Hematopoietic multipotent progenitor cell treated with erythropoietin and hydrocortisone succinate and interleukin-3 and kit ligand, for 6 days (in vitro differentiated cells): ENCODE measurements around the gene PIGB.
"Not testable (repeated sequence)": the region's sequence is repeated elsewhere in the genome, so short reads cannot be mapped to it uniquely, and the experiment has no call there.

ENCODE experiments used
- DNase-seq: peaks from one replicate; pipeline ENCODE4 v3.0.0-alpha.2; 2015

The PIGB gene

DNA sequence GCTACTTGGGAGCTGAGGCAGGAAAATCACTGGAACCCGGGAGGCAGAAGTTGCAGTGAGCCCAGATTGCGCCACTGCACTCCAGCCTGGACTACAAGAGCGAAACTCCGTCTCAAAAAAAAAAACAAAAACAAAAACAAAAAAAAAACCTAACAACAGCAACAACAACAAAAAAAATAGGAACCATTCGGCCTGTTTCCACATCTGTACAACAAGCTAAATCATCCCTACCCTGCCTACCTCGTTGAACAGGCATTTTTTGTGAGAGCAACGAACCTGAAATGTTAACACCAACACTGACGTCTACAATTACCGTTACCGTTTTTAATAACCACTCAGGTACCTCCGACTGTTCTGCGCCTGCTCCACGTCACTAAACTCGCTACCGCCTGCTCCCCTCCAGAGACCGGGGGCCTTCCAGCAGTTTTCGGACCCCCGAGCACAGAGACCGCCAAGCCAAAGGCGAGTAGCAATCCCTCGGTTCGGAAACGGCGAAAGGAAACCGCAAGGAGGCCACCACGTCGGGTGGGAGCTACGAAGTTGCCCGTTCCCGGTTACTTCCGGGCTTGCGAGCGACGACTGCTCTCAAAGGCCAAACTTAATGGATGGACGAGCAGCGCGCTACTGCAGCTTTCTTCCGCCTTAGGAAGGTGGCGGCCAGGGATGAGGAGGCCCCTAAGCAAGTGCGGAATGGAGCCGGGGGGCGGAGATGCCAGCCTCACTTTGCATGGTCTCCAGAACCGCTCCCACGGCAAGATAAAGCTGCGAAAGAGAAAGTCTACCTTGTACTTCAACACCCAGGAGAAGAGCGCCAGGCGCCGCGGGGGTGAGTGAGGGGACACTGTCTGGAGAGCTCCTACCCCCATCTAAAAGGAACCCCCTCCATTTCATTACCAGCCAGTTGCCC is at the start of gene PIGB, which contains the start of gene PIGBOS1:
Gene PIGB, plus strand, starts transcription at position 635 of the 907 bp plus-strand sequence. Its CDS starts 29 bp downstream, at position 664.
Gene PIGBOS1, minus strand, starts transcription at position 536 of the 907 bp plus-strand sequence. CDS start 1,331 bp downstream, outside the sequence.
- DNase-seq: peak; percentile 95

DNA sequence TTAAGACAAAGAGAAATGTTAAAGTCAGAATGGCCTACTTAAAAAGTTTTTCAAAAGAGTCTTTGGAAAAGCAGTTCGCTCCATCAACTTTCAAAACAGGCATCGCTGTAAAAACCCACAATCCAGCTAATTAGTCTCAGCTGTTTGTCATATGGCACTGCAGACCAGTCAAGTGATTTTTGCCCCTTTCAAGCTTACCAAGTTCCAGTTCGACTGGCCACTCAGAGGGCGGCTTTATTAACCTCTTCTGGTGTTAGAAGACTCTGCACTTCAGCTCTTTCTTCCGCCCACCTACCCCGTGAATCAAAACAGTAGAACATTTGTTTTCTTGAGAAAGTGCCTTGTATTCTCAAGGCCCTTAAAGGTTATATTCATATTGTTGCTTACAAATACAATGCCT is 48.7 kb upstream of the PIGB start:
- DNase-seq: no peak

DNA sequence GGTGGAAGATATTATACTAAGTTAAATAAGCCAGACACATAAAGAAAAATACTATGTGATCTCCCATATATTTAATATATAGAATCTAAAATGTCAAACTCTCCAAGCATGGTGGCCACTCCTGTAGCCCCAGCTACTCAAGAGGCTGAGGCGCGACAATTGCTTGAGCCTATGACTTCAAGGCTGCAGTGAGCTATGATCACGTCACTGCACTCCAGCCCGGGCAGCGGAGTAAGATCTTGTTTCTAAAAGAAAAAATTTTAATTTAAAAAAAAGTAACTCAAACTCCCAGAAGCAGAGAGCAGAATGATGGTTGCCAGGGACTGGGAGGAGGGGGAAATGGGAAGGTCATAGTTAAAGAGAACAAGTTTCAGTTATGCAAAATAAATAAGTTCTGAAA is 42.7 kb upstream of the PIGB start:
- DNase-seq: no peak

DNA sequence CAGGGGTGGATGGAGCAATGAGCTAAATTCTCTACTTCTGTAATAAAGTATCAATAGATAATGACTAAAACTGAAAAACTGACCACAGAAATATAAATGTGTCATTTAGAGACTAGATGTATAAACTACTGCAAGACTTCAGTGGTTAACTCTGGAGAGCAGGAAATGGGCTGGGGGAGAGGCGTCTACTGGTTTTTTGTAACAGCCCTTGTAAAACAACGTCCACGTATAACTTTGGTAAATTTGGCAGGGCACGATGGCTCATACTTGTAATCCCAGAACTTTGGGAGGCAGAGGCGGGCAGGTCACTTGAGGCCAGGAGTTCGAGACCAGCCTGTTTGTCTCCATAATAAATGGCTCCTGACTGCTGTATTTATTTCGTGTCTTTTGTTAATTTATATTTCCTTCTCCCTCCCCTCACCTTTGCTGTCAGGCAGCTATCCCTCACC is 41.9 kb upstream of the PIGB start:
- DNase-seq: peak; percentile 64

DNA sequence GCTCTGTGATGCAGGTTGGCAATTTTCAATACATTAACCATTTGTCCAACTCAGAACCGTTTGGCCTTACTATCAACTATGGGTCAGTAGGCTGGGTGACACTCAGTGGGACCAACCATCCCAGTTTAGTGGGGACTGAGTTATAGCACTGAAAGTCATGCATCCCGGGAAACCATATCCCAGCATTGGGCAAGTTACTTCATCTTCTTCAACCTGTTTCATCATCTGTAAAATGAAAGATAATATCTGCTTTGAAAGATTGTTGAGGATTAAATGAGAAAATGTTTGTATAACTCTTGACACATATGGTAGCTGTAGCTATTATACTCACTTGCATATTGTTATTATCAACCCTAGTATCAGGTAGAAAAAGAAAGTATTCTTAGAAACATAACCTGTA is 41.3 kb upstream of the PIGB start:
- DNase-seq: no peak

DNA sequence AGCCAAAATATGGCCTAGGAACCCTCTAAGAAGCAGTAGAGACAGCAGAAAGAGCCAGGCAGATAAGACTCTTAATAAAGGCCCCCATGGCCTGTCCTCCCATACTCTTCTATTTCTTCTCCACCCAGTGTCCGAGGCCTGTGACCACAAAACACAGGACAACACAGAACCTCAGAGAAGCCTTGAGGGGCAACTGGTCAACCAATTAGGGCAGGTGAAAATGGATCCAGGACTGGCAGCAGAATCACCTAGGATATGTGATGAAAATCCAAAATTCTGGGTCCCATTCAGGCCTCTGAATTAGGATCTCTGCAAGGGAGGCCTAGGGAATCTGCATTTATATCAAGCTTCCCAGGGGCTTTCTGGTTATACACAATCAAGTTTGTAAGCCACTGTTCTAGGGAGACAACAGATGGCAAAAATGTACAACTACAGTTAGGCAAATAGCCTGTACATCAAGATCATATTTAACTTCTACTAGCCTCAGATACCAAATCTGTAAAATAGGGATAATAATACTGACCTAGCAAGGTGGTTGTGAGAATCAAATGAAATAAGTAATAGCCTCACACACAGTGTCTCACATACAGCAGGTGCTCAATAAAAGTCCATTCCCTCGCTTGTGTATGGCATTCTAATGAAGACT is 39.8 kb upstream of the PIGB start:
- DNase-seq: no peak

DNA sequence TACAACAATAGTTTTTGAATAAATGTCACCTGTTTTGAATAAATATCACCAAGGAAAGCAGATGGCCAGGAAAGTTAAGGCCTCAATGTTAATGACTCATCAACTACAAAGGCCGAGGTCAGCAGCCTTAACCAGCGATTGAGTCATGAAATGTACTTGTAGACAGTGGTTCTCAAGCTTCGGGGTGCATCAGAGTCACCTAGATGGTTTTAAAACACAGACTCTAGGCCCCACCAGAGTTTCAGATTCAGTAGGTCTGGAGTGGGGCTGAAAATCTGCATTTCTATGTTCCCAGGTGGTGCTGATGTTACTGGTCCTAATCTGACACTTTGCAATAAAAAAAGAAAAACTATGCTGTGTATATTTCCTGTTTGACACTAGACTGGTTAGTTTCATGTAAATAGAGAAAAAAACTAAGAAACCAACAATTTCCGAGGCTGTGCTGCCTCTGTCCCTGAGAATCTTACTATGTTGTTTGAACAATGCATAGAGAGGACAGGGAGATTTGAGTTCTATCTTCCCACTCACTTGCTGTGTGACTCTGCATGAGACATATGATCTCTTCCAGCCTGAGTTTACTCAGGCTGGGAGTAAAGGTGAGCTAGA is 39.2 kb upstream of the PIGB start:
- peak; percentile 84 for DNase-seq

DNA sequence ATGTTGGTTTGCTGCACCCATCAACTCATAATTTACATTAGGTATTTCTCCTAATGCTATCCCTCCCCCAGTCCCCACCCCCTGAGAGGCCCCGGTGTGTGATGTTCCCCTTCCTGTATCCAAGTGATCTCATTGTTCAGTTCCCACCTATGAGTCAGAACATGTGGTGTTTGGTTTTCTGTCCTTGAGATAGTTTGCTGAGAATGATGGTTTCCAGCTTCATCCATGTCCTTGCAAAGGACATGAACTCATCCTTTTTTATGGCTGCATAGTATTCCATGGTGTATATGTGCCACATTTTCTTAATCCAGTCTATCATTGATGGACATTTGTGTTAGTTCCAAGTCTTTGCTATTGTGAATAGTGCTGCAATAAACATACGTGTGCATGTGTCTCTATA is 38.4 kb upstream of the PIGB start:
- not testable (repeated sequence) for DNase-seq

DNA sequence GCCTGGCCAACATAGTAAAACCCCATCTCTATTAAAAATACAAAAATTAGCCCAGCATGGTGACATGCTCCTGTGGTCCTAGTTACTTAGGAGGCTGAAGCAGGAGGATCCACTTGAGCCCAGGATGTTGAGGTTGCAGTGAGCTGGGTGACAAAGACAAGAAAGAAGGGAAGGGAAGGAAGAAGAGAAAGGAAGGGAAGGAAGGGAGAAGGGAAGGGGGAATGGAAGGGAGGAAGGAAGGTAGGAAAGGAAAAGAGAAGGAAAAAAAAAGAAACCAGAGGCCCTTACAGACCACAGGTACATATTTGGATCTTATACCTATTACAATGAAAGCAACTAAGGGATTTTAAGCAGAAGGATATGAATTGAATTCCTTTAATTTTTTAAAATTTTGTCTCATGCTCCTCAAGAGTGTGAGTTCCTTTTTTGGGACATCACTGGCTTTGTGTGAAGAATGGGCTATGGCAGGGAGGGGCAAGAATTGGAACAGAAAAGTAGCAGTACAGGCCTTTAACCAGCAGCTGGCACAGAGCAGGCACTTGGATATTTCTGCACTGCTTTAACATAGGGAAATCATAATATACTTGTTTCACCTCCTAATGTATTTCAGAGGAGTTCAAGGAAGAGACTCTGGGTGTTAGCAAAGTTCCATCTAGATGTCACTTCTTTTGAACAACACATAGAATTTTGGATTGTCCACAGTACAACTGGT is 37.3 kb upstream of the PIGB start:
- DNase-seq: no peak

DNA sequence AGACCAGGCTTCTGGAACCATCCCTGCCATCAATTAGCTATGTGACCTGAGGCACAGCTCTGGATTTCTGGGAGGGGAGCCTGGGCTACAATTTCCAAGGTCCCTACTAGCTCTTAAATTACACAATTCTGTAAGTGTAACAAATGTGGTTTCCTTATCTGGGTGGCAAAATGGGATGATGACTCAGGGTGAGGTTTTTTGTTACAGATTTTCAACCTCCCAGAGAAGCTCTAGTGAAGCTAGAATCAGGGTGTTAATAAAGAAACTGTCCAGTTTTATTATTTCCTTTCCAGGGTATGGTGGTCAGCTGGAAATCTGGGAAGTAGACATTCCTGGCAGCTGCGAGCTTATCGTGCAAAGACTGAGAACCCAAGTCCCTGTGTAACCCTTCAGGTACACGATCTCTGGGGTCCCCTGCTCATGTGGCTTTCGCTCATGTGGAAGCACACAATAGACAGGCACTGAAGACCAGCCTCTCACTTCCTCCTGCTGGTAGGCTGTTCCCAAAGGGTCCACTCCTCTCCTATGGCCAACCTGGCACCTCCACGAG is 36.7 kb upstream of the PIGB start:
- peak; percentile 77 for DNase-seq

DNA sequence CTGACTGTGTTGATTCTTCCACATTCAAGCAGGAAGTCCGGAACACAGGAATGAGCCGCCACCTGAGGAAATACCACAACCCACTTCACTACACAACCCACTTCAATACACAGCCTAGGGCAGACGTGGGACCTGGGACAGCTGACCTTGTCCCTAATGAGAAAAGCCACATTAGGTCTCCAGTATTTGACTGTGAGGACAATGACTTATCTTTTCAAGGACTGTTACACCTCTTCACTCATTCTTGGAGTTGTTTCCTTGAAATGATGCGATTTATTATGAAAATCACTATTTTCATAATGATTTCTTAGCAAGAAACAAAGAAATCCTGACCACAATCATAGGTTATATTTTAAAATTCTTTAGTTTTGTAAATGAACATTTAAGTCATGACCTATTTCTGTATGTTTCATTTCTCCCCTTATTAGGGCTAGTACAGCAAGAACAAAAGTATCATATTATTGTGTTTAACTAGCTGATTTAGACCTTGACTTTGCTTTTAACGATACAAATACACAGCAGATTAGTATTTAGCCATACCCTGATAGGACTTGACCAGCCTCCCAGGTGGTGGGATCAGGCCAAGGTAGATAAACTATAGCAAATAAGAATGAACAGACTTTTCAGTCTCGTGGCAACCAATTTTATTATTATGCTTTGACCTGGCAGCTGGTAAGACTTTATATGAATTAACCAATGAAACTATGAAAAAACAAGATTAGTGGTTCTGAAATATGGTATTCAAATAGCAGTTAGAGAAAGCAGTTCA is 35.5 kb upstream of the PIGB start:
- DNase-seq: no peak

DNA sequence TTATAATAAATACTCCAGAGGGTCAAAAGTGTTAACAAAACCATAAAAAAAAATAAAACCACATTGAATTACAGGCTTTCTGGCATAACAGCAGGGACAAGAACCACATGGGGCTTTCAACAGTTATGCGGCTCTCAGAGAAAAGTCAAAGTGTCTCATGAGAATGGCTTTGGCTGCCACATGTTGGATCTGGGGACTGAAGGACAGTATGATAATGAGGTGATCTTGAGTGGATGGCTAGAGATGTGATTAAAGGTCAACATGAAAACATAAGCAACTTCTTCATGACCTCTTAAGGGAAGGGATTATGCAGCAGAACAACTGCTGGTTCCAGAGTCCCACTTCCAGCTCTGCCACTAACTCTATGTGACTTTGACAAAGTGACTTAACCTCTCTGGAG is 34.6 kb upstream of the PIGB start:
- DNase-seq: no peak

DNA sequence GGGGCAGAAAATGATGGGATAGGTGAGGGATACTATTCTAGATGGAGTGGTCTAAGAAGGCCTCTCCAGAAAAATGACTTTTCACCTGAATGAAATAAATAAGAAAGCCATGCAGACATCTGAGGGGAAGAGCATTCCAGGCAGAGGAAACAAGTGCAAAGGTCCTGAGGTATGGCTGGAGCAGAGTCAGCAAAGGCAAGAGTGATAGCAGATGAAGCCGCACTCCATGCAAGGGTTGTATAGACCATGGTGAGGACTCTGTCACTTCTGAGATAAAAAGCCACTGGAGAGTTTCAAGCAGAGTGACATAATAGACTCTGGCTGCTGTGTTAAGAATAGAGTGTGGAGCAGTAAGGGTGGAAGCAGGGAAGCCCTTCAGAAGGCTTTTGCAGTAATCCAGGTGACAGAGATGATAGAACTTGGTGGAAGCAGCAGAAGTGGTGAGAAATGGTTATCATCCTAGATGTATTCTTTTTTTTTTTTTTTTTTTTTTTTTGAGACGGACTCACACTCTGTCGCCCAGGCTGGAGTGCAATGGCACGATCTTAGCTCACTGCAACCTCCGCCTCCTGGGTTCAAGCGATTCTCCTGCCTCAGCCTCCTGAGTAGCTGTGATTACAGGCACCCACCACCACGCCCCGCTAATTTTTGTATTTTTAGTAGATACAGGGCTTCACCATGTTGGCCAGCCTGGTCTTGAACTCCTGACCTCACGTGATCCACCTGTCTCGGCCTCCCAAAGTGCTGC is 32.4 kb upstream of the PIGB start:
- DNase-seq: not testable (repeated sequence)

DNA sequence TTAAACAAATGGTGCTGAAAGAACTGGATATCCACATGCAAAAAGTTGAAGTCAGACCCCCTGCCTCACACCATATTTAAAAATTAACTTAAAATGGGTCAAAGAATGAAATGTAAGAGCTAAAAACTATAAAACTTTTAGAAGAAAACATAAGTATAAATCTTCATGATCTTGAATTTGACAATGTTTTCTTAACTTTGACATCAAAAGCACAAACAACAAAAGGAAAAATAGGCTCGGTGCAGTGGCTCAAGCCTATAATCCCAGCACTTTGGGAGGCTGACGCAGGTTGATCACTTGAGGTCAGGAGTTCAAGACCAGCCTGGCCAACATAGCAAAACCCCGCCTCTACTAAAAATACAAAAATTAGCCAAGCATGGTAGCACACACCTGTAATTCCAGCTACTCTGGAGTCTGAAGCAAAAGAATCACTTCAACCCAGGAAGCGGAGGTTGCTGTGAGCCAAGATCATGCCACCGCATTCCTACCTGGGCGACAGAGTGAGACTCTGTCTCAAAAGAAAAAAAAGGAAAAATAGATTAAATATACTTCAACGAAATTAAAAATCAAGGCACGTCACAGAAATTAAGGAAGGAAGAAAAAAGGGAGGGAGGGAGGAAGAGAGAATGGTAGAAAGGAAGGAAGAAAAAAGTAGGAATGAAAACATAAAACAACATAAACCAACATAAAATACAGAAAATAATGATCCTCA is 30.9 kb upstream of the PIGB start:
- no peak for DNase-seq

DNA sequence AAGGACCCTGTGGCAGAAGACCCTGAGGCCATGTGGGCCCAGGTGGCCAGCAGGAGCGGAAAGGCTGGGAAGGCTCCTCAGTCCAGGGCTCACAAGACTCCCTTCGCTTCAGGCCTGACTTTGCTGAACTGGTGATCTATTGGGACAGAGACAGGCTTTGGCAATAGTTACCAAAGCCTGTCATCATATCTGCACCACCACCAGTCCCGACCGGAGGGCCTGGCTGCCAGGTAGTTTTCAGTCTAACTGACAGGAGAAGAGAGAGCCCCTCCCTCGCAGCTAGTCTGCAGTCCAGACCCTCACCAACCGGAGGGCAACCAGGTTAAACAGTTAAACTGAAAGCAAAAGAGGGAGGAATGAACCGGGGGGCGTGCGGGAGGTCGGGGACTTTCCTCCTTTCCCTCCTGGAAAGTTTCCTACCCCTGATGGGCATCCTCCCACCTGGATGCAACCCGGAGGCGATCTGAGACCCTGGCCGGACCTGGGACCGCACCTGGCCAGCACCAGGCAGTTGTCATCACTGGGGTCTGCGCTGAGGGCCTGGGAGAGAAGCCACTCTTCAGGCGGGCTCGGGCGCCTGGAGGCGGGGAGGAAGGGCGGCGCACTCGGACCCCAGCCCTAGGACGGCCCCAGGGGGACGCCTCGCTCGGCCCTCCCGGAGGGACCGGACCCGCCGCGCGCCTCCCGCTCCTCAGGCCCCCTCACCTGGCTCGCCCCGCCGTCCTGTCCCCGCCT is 29.8 kb upstream of the PIGB start:
- DNase-seq: peak; percentile 57

DNA sequence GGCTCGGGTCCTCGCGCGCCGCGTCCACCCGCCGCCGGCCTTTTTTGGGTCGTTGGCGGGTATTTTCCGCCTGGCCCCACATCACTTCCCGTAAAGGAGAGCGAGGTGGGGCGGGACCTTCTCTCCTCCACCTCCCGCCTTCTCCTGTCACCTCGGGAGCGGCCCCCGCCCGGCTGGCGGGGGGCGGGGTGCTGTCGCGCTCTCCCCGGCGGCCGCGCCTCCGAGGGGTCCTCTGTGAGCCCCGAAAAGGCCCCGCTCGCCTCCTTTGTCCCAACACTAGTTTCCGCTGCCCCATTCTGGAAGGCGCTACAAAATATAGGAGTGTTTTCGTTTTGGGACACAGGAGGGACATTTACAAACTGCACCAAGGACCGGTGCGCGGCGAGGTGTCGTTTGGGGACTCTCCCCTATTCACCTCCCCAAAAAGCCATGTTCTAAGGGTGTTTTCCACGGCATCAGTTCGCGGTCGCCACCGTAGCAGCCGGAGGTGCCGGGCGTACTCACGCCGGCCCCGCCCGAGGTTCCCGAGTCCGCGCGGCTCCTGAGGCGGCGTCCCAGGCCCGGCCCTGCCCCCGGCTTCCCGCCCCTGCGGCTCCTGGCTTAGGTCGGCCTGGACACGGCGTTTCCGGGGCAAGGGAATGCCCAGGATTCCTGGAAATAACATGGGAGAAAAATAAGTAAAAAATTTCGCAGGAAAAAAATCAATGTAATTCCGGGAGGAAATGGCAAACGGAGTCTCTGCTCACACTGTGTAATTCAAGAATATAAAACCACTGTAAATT is 29.1 kb upstream of the PIGB start, which contains the start of gene RAB27A:
Gene RAB27A, minus strand, starts transcription at position 68 of the 782 bp plus-strand sequence. CDS start 54,879 bp downstream, outside the sequence.
- DNase-seq: peak; percentile 80

DNA sequence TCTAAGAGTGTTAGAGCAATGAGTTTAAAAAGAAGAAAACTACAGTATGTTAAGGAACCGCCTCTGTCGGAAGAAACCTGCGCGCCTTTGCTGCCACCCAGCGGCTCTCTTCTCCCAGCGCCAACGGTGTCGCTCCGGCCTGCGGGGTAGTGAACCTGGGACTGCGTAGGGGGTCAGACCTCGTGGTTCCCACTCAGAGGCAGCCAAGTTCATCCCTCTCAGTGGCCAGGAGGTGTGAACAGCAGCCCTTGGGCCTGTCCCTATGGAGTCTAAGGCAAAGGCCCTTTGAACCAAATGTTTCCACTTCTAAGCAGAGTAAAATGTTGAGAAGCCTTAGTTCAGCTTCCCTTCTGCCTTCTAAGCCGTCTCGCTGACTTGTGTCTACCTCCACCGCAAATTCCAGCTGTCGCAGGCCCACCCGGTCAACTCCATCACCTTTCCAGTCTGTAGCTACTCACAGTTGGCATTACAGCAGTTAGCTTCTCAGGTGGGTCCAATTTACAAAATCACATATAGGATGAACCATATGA is 28.4 kb upstream of the PIGB start:
- DNase-seq: peak; percentile 92

DNA sequence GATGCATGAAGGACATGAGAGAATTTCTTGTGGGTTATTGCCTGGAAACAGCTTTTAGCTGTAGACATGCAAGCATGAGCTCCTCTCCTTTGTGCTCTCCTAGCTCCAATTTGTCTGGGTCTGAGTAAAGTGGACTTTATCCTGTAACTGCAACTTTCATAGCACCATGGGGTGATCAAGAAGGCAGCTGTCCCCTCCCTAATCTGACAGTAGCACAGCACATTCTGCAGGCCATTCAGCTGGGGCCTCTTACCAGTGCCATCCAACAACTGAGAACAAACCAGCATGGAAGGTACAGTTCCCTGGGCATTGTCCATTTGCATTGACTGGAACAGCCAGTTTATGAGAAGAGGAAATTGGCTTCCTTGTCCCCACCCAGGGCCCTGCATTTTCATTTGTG is 21.7 kb upstream of the PIGB start:
- DNase-seq: no peak
